Upper lobe of left lung (tissue), 4 donors: Measurements from ENCODE around the gene ROBO1.

Experiments used
- EP300 ChIP-seq, 4 donors: sonication (generic); formaldehyde crosslinking; IDR thresholded peaks; one replicate each; pipeline ENCODE4 v1.5.1; 2017; ENCODE audit warnings: antibody characterized with exemption in 4 of 4, control low read depth in 2 of 4
- POLR2A ChIP-seq, 4 donors: fragments of 450-650 bp; IDR thresholded peaks; one replicate each; pipeline ENCODE4 v1.5.1; 2016 to 2017; ENCODE audit warnings: antibody characterized with exemption in 4 of 4, mild to moderate bottlenecking in 2 of 4
- POLR2AphosphoS5 ChIP-seq, 2 donors: sonication (generic); formaldehyde crosslinking; IDR thresholded peaks; one replicate each; pipeline ENCODE4 v1.5.1; 2017; ENCODE audit warnings: antibody characterized with exemption in 2 of 2
- TF ChIP-seq, protein P1 (sequence below), 6 experiments: fragments of 450-650 bp in 4 of 6; fragments of 200-600 bp in 2 of 6; sonication (generic) in 2 of 6; IDR thresholded peaks; one replicate each; pipeline ENCODE4 v1.5.1; 2016 to 2019; ENCODE audit warnings: antibody characterized with exemption in 6 of 6

DNA sequence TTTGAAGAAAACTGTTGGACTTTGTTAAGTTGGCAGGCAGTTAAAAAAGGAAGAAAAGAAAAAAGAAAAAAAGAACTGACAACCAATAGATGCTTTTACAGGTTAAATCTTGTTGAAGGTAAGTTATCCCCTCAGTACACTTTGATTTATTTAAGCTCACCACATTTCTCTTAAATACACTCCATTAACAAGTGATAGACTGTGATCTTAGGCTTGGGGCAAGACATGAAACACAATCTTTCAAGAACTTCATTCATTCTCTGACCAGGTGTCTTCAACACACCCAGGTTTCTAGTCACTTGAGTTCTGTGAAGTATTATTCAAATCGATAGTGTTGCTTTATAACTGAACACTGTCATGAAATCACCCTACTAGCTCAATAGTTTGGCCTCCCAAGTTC is 751.9 kb downstream of the ROBO1 start:
- no peak for TF ChIP-seq POLR2A (IDR thresholded peaks at IDR 0.05)
- TF ChIP-seq EP300 (IDR thresholded peaks at IDR 0.05): no peak
- TF ChIP-seq POLR2AphosphoS5 (IDR thresholded peaks at IDR 0.05): no peak
- TF ChIP-seq, protein P1, sequence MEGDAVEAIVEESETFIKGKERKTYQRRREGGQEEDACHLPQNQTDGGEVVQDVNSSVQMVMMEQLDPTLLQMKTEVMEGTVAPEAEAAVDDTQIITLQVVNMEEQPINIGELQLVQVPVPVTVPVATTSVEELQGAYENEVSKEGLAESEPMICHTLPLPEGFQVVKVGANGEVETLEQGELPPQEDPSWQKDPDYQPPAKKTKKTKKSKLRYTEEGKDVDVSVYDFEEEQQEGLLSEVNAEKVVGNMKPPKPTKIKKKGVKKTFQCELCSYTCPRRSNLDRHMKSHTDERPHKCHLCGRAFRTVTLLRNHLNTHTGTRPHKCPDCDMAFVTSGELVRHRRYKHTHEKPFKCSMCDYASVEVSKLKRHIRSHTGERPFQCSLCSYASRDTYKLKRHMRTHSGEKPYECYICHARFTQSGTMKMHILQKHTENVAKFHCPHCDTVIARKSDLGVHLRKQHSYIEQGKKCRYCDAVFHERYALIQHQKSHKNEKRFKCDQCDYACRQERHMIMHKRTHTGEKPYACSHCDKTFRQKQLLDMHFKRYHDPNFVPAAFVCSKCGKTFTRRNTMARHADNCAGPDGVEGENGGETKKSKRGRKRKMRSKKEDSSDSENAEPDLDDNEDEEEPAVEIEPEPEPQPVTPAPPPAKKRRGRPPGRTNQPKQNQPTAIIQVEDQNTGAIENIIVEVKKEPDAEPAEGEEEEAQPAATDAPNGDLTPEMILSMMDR (IDR thresholded peaks at IDR 0.05): no peak
